ENCODE data around the gene PYGB. TPM values are rescaled to one million over a fixed set of nuclear protein-coding genes. Genes with fewer than 3 reads are reported as not detected.

PYGB gene
- total RNA-seq, 1 experiment from 2014 or later: 435 TPM

- intact Hi-C loops (cut with micrococcal nuclease): no loop called here
- Mint-ChIP-seq H3K36me3 (ENCODE audit: insufficient read depth, unreplicated experiment) (peaks cover 57% of the 10 kb centered on the region), H3K27me3 (ENCODE audit: insufficient read depth, unreplicated experiment) (no peaks in the 10 kb centered on the region), H3K4me1 (ENCODE audit: insufficient read depth, unreplicated experiment) (no peaks in the 10 kb centered on the region), H3K4me3 (ENCODE audit: unreplicated experiment) (no peak overlapping the region), H3K9me3 (ENCODE audit: unreplicated experiment) (no peaks in the 10 kb centered on the region), H3K27ac (ENCODE audit: low read depth, unreplicated experiment) (no peak overlapping the region)
- CTCF ChIA-PET: no interaction called here
- BruUV-seq (replicated peaks): no TSS peak
- POLR2A ChIA-PET: interaction anchor here (1.3 to 1.5 kb wide), 2 partner anchors 19 to 36 kb away, joined by 3 read pairs; no protein-coding TSS in a partner anchor
- TF ChIP-seq CTCF (IDR thresholded peaks at IDR 0.05; ENCODE audit: unreplicated experiment): no peak
- DNase-seq (ENCODE audit: unreplicated experiment): no peak
Observed at GRCh38 chr20:25215521-25215920, 32.4 kb upstream of the PYGB start.

DNA sequence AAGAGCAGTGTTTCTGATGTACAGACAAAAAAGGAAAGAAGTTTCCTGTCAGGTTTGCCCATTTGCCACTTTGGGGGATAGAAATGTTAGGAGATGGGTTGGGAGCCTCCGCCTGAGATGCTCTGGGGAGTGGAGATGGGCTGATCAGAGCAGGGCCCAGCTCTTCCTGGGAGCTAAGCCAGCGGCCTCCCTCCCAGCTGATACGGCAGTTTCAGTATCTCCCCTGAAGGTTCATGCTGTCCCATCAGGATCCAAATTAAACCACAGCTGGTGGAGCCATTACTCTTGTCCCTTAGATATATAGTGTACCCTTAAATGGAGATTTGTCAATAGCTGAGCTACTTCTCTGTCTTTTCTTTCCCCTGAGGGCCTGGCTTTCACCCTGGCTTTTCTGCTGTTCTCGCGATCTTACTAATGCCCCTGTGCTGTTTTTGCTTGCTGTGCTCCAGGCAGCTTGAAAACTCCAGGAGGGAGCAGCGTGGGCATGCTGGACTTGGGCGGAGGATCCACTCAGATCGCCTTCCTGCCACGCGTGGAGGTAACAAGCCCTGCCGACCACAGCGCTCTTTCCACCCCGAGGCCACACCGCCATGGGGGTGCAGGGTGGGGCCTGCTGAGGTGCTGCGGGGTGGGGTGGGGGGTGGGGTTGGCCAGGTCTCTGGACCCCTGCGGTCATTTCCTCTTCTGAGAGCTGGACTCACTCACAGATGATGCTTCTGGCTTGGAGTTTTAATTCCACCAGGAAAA lies 31.5 kb upstream of the PYGB start:
- H3K27me3 Mint-ChIP-seq (ENCODE audit: insufficient read depth, unreplicated experiment): no peaks in the 10 kb centered on the region
- ChIA-PET POLR2A (no interaction called here), CTCF (interaction anchor here (0.6 to 0.7 kb wide), 2 partner anchors 122 to 324 kb away, joined by 3 read pairs; no protein-coding TSS in a partner anchor)
- no peak for TF ChIP-seq CTCF (IDR thresholded peaks at IDR 0.05; ENCODE audit: unreplicated experiment)
- H3K9me3 Mint-ChIP-seq (ENCODE audit: unreplicated experiment): no peaks in the 10 kb centered on the region
- peaks cover 53% of the 10 kb centered on the region for H3K36me3 Mint-ChIP-seq (ENCODE audit: insufficient read depth, unreplicated experiment)
- no peak for DNase-seq (ENCODE audit: unreplicated experiment)
- no TSS peak for BruUV-seq (replicated peaks)
- H3K4me3 Mint-ChIP-seq (ENCODE audit: unreplicated experiment): no peak overlapping the region
- no peaks in the 10 kb centered on the region for H3K4me1 Mint-ChIP-seq (ENCODE audit: insufficient read depth, unreplicated experiment)
- H3K27ac Mint-ChIP-seq (ENCODE audit: low read depth, unreplicated experiment): no peak overlapping the region
- intact Hi-C loops (cut with micrococcal nuclease): no loop called here

DNA sequence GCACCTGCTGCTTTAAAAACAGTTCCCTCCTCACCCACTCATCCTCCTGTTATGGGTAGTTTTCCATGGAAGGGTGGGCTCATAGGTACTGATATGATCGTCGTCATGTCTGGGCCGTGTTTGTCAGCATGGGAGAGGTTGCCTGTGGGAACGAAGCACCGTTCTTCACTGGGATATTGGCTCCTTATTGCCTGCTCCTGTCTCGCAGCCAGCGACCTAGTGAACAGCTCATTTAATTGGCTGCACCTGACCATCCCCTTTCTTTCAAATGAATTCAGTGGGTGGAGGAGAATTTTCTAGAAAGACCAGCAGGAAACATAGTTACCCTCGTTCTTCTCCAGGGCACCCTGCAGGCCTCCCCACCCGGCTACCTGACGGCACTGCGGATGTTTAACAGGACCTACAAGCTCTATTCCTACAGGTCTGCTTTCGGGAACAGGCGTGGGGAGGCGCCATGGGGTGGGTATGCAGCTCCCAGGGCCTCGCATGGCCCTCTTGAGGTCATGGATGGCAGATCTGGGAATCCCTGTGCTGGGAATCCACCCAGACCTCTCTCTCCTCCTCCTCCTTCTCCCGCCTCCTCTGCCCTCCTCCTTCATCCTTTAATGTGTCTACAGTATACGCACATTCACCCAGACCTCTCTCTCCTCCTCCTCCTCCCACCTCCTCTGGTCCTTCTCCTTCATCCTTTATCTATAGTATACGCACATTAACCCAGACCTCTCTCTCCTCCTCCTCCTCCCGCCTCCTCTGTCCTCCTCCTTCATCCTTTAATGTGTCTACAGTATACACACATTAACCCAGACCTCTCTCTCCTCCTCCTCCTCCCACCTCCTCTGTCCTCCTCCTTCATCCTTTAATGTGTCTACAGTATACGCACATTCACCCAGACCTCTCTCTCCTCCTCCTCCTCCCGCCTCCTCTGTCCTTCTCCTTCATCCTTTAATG lies 30.4 kb upstream of the PYGB start:
- H3K9me3 Mint-ChIP-seq (ENCODE audit: unreplicated experiment): no peaks in the 10 kb centered on the region
- no TSS peak for BruUV-seq (replicated peaks)
- ChIA-PET CTCF (interaction anchor here (0.7 to 1.2 kb wide), 4 partner anchors 10 to 223 kb away, joined by 3 to 4 read pairs (median 3); no protein-coding TSS in a partner anchor), POLR2A (interaction anchor here (0.6 to 0.7 kb wide), 2 partner anchors 13 to 16 kb away, joined by 3 read pairs; no protein-coding TSS in a partner anchor)
- H3K4me3 Mint-ChIP-seq (ENCODE audit: unreplicated experiment): no peak overlapping the region
- intact Hi-C loops (cut with micrococcal nuclease): no loop called here
- H3K27me3 Mint-ChIP-seq (ENCODE audit: insufficient read depth, unreplicated experiment): no peaks in the 10 kb centered on the region
- TF ChIP-seq CTCF (IDR thresholded peaks at IDR 0.05; ENCODE audit: unreplicated experiment): no peak
- H3K4me1 Mint-ChIP-seq (ENCODE audit: insufficient read depth, unreplicated experiment): peaks cover 6% of the 10 kb centered on the region
- no peak overlapping the region for H3K27ac Mint-ChIP-seq (ENCODE audit: low read depth, unreplicated experiment)
- DNase-seq (ENCODE audit: unreplicated experiment): no peak
- H3K36me3 Mint-ChIP-seq (ENCODE audit: insufficient read depth, unreplicated experiment): peaks cover 49% of the 10 kb centered on the region

DNA sequence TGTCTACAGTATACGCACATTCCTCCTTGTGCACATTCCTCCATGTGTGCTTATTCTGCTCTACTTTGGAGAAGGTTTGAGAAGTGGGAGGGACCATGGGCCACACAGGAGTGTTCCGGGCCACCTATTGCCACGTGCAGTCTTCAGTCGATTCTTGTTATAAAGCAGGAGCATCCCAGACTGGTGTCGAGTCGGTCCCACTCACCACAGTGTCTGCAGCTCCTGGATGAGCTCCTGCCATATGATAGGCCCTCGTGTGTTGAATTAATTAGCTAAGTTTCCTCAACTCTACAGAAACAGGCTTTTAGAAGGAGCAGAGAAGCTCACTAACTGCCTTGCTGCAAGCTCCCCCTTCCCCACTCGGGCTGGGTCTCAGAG lies 29.8 kb upstream of the PYGB start:
- no TSS peak for BruUV-seq (replicated peaks)
- no peaks in the 10 kb centered on the region for H3K9me3 Mint-ChIP-seq (ENCODE audit: unreplicated experiment)
- ChIA-PET CTCF (interaction anchor here (1.0 to 1.2 kb wide), 3 partner anchors 10 to 224 kb away, joined by 3 to 4 read pairs (median 3); no protein-coding TSS in a partner anchor), POLR2A (no interaction called here)
- no peak for TF ChIP-seq CTCF (IDR thresholded peaks at IDR 0.05; ENCODE audit: unreplicated experiment)
- no peaks in the 10 kb centered on the region for H3K27me3 Mint-ChIP-seq (ENCODE audit: insufficient read depth, unreplicated experiment)
- peaks cover 8% of the 10 kb centered on the region for H3K4me1 Mint-ChIP-seq (ENCODE audit: insufficient read depth, unreplicated experiment)
- intact Hi-C loops (cut with micrococcal nuclease): no loop called here
- H3K36me3 Mint-ChIP-seq (ENCODE audit: insufficient read depth, unreplicated experiment): peaks cover 47% of the 10 kb centered on the region
- H3K27ac Mint-ChIP-seq (ENCODE audit: low read depth, unreplicated experiment): no peak overlapping the region
- no peak overlapping the region for H3K4me3 Mint-ChIP-seq (ENCODE audit: unreplicated experiment)
- no peak for DNase-seq (ENCODE audit: unreplicated experiment)

Measured in MCF 10A (cell line).